Osteocyte (in vitro differentiated cells): ENCODE results near the gene CD1D. TPM values are rescaled to one million over a fixed set of nuclear protein-coding genes. Genes with fewer than 3 reads are reported as not detected.
"Not testable (repeated sequence)": the region's sequence is repeated elsewhere in the genome, so short reads cannot be mapped to it uniquely, and the experiment has no call there.

ENCODE experiments used
- DNase-seq: peaks from one replicate; pipeline ENCODE4 v3.0.0; 2021; ENCODE audit warnings: mixed read lengths; ENCODE audit not compliant: unreplicated experiment; ENCODE audit errors: extremely low spot score
- H3K27ac Mint-ChIP-seq: one replicate; pipeline ENCODE4 v1.8.0; 2021; ENCODE audit warnings: mild to moderate bottlenecking, mixed read lengths; ENCODE audit not compliant: unreplicated experiment
- H3K27me3 Mint-ChIP-seq: one replicate; pipeline ENCODE4 v1.8.0; 2021; ENCODE audit warnings: mixed read lengths; ENCODE audit not compliant: unreplicated experiment
- H3K36me3 Mint-ChIP-seq: one replicate; pipeline ENCODE4 v1.8.0; 2021; ENCODE audit warnings: mixed read lengths; ENCODE audit not compliant: unreplicated experiment
- H3K4me1 Mint-ChIP-seq: one replicate; pipeline ENCODE4 v1.8.0; 2021; ENCODE audit warnings: mixed read lengths; ENCODE audit not compliant: unreplicated experiment
- H3K4me3 Mint-ChIP-seq: one replicate; pipeline ENCODE4 v1.8.0; 2021; ENCODE audit warnings: mild to moderate bottlenecking, moderate library complexity, mixed read lengths; ENCODE audit not compliant: unreplicated experiment
- H3K9me3 Mint-ChIP-seq: one replicate; pipeline ENCODE4 v1.8.0; 2021; ENCODE audit warnings: mixed read lengths; ENCODE audit not compliant: unreplicated experiment
- total RNA-seq: library from RNA; stranded (reverse); gene quantifications from 2 replicates; pipeline ENCODE4 v1.2.1, GENCODE V29; 2021
- TF ChIP-seq, protein P1 (sequence below): fragments of 200-600 bp; sonication (generic); IDR thresholded peaks from 2 replicates; pipeline ENCODE4 v1.5.0; 2021; ENCODE audit warnings: antibody characterized with exemption, mild to moderate bottlenecking, moderate library complexity

CD1D gene
- total RNA-seq, 1 donor from 2014 or later, result not detected

DNA sequence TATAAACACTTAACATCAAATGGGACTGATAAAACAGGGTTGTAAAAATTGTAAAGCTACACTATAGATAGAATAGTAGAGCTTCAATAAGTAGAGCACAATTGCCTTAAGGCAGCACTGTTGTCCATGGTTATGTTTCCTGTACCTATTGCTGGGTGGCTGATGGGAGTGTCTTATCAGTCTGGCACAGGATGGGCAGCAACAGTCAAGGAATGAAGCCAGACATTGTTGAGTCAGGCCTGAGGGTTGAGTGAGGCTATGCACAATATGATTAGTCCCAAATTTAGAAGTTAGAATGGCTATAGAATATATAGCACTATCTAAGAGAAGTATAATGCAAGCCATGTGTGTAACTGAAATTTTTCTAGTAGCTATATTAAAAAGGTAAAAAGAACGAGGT is 25.0 kb upstream of the CD1D start:
- H3K9me3 Mint-ChIP-seq, result no peaks in the 10 kb centered on the region
- H3K27ac Mint-ChIP-seq, result no peak overlapping the region
- DNase-seq, result no peak
- no peaks in the 10 kb centered on the region for H3K4me1 Mint-ChIP-seq
- no peaks in the 10 kb centered on the region for H3K36me3 Mint-ChIP-seq
- peaks cover 57% of the 10 kb centered on the region for H3K27me3 Mint-ChIP-seq
- TF ChIP-seq, protein P1, sequence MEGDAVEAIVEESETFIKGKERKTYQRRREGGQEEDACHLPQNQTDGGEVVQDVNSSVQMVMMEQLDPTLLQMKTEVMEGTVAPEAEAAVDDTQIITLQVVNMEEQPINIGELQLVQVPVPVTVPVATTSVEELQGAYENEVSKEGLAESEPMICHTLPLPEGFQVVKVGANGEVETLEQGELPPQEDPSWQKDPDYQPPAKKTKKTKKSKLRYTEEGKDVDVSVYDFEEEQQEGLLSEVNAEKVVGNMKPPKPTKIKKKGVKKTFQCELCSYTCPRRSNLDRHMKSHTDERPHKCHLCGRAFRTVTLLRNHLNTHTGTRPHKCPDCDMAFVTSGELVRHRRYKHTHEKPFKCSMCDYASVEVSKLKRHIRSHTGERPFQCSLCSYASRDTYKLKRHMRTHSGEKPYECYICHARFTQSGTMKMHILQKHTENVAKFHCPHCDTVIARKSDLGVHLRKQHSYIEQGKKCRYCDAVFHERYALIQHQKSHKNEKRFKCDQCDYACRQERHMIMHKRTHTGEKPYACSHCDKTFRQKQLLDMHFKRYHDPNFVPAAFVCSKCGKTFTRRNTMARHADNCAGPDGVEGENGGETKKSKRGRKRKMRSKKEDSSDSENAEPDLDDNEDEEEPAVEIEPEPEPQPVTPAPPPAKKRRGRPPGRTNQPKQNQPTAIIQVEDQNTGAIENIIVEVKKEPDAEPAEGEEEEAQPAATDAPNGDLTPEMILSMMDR, result no peak
- no peak overlapping the region for H3K4me3 Mint-ChIP-seq

DNA sequence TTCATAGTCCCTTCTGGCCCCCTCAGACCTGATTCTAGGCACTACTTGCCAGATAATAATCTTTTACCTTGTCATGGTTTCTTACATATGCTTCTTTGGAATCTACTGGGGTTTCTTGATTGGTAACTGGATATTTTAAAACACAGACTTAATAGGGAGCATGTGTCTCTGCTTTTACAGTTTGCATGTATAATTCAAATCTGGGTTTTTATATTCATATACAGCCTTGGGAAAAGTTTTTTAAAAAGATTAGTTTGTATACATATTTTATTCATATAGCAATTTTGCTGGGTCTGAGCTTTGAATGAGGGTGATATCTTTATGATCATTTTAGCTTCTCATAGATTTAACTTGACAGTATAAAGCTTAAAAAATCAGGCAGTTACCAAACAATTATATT is 21.1 kb upstream of the CD1D start:
- Mint-ChIP-seq H3K4me1 (no peaks in the 10 kb centered on the region), H3K36me3 (no peaks in the 10 kb centered on the region), H3K9me3 (no peaks in the 10 kb centered on the region), H3K27me3 (peaks cover 61% of the 10 kb centered on the region), H3K4me3 (no peak overlapping the region), H3K27ac (no peak overlapping the region)
- TF ChIP-seq, protein P1, result no peak
- no peak for DNase-seq

DNA sequence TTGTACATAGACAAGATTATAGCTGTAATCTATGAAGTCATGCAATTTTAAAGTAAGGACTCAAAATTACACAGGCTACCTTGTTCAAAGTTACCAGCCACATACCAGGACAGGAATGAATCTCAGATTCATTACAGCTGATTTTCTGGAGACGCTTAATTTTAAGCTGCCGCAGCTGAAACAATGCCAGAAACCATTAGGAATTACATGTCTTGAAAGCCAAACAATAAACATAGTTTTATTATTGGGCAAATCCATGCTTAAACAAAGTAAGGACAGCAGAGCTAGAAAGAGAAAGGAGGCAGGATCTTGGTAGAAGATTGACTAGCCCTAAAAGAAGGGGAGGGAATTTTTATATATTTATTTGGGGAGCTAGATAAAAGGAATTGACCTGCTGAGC is 19.2 kb upstream of the CD1D start:
- TF ChIP-seq, protein P1, result no peak
- Mint-ChIP-seq H3K4me3 (no peak overlapping the region), H3K9me3 (no peaks in the 10 kb centered on the region), H3K36me3 (no peaks in the 10 kb centered on the region), H3K27ac (no peak overlapping the region), H3K27me3 (peaks cover 64% of the 10 kb centered on the region), H3K4me1 (no peaks in the 10 kb centered on the region)
- no peak for DNase-seq

DNA sequence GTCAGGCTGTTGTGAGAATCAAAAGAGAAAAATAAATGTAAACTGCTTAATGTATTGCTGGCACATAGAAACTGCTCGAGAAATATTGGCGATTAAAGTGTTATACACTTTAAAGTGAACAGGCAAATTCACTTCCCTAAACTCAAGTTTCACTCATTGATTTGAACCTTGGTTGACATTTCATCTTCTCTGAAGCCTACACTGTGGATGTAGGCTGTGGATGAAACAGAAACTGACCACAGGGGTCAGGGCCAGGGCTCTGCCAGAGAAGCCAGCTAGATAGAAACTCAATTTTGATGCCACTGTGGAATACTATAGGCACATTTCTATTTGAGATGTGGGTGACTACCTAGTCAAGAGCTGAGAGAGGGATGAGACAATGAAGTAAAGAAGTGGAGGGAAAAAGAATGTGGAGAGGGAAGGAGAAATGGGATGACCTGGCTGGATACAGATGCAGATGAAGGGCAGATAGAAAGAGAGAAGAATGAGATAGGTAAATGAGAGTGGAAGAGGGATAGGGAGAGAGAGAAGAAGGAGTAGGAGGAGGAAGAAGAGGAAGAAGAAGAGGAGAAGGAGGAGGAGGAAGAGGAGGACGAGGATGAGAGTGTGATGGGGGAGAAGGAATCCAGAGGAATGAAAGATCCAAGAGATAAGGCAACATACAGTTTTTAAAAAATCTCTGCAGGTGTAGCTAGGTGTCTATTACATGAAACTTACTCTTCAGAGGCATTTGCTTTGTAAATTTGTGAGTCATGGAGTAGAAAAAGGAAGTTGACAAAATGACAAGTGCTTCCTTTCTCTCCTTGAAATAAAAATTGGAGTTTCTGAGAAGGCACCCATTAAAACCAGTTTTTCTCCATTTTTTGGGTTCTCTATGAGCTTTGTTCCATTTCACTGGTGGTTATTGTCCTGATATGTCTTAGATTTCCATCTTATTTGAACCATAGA is 17.4 kb upstream of the CD1D start:
- Mint-ChIP-seq H3K36me3 (no peaks in the 10 kb centered on the region), H3K27me3 (peaks cover 62% of the 10 kb centered on the region)

DNA sequence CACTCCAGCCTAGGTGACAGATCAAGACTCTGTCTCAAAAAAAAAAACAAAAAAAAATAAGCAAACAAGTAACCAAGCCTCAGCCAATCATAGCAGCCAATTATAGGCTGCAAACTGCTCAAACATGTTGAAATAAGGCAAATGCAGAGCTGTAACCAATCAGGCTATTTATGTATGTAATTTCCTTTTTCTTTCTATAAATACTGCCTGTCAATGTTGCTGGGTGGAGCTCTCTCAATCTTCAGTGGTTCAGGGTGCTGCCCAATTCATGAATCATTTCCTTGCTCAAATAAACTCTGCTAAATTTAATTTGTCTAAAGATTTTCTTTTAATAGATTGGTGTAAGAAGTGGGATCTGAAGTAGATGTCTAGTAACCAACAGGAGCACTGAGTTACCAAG is 11.6 kb upstream of the CD1D start:
- TF ChIP-seq, protein P1, result no peak
- DNase-seq, result no peak
- no peaks in the 10 kb centered on the region for H3K4me1 Mint-ChIP-seq
- no peak overlapping the region for H3K27ac Mint-ChIP-seq
- no peak overlapping the region for H3K4me3 Mint-ChIP-seq
- peaks cover 3% of the 10 kb centered on the region for H3K9me3 Mint-ChIP-seq
- no peaks in the 10 kb centered on the region for H3K36me3 Mint-ChIP-seq
- peaks cover 54% of the 10 kb centered on the region for H3K27me3 Mint-ChIP-seq

More for the DNA sequence above, 17.4 kb upstream of the CD1D start:
- Mint-ChIP-seq H3K4me3 (no peak overlapping the region), H3K4me1 (no peaks in the 10 kb centered on the region), H3K9me3 (no peaks in the 10 kb centered on the region), H3K27ac (no peak overlapping the region)
- TF ChIP-seq, protein P1, result no peak
- no peak for DNase-seq

DNA sequence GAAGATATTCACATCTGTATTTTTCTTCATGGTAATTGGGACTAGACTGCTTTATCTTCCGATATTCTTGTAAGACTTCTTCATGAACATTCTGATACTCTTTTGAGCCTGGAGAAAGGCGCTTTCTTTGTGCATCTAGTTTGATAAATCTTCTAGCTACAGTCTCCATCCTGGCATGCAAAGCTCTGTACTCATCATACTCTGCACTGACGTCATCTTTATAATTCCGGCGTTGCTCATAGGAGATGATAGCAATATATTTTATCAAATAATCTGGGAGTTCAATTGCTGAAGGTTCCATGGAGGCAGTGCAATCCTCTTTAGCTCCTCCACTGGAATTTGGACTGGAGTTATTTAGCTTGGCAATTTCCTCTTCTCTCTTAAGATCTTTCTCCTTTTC is 4.8 kb upstream of the CD1D start:
- not testable (repeated sequence) for H3K4me1 Mint-ChIP-seq, DNase-seq, H3K9me3 Mint-ChIP-seq, H3K4me3 Mint-ChIP-seq, H3K27ac Mint-ChIP-seq, H3K36me3 Mint-ChIP-seq
- peaks cover 78% of the 10 kb centered on the region for H3K27me3 Mint-ChIP-seq
